ENCODE data around the gene VIPAS39. TPM values are rescaled to one million over a fixed set of nuclear protein-coding genes. Genes with fewer than 3 reads are reported as not detected.
A peak's percentile ranks its signal among the peaks of the same experiment; 100 is the strongest.
"Not testable (repeated sequence)": the region's sequence is repeated elsewhere in the genome, so short reads cannot be mapped to it uniquely, and the experiment has no call there.

Gene VIPAS39
- polyA plus RNA-seq, 1 experiment: 31.3 TPM

DNA sequence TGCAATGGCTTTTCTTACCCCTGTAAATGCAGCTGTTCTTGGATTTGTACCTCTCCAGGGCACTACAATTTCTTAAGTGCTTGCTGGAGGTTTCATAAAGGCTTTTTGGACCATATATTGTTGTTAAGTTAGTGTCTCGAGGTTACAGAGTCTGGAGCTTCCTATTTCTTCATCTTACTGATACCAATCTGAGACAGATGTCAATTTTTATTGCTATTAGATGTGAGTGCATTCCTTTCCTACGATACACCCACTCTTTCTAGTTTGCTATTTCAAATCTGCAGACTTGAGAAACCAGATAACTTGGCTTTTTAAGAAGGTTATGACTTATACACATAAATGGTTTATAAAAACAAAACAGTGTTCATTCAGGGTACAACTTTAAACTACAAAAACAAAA is 36.2 kb downstream of the VIPAS39 start:
- H3K4me3 ChIP-seq (ENCODE audit: low read depth, low read length): no peak overlapping the region
- H3K36me3 ChIP-seq (ENCODE audit: control insufficient read depth, insufficient read depth, low read length): peaks cover 5% of the 10 kb centered on the region
- peak; percentile 21 for DNase-seq (ENCODE audit: low read depth)
- TF ChIP-seq, protein P1, sequence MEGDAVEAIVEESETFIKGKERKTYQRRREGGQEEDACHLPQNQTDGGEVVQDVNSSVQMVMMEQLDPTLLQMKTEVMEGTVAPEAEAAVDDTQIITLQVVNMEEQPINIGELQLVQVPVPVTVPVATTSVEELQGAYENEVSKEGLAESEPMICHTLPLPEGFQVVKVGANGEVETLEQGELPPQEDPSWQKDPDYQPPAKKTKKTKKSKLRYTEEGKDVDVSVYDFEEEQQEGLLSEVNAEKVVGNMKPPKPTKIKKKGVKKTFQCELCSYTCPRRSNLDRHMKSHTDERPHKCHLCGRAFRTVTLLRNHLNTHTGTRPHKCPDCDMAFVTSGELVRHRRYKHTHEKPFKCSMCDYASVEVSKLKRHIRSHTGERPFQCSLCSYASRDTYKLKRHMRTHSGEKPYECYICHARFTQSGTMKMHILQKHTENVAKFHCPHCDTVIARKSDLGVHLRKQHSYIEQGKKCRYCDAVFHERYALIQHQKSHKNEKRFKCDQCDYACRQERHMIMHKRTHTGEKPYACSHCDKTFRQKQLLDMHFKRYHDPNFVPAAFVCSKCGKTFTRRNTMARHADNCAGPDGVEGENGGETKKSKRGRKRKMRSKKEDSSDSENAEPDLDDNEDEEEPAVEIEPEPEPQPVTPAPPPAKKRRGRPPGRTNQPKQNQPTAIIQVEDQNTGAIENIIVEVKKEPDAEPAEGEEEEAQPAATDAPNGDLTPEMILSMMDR (IDR thresholded peaks at IDR 0.05; ENCODE audit: insufficient read depth, low read depth, low read length): no peak
- POLR2A ChIA-PET: no interaction called here
- CTCF ChIA-PET: no interaction called here
- no peaks in the 10 kb centered on the region for H3K27me3 ChIP-seq (ENCODE audit: control insufficient read depth, insufficient read depth, low read length)

GRCh38 chr14:77416836-77417235 is 40.6 kb downstream of the VIPAS39 start:
- Histone ChIP-seq H3K27me3 (ENCODE audit: control insufficient read depth, insufficient read depth, low read length) (no peaks in the 10 kb centered on the region), H3K36me3 (ENCODE audit: control insufficient read depth, insufficient read depth, low read length) (no peaks in the 10 kb centered on the region), H3K4me3 (ENCODE audit: low read depth, low read length) (no peak overlapping the region)
- CTCF ChIA-PET: no interaction called here
- TF ChIP-seq, protein P1 (IDR thresholded peaks at IDR 0.05; ENCODE audit: insufficient read depth, low read depth, low read length): no peak
- DNase-seq (ENCODE audit: low read depth): no peak
- POLR2A ChIA-PET: no interaction called here

DNA sequence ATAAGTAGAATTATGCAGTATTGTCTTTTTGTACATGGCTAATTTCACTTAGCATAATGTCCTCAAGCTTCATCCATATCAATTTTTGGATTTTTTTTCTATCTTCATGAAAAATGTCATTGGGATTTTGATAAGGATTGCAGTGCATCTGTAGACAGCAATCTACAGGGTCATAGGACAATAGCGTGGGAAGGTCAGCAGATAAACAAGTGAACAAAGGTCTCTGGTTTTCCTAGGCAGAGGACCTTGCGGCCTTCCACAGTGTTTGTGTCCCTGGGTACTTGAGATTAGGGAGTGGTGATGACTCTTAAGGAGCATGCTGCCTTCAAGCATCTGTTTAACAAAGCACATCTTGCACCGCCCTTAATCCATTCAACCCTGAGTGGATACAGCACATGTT is 41.3 kb downstream of the VIPAS39 start:
- H3K36me3 ChIP-seq (ENCODE audit: control insufficient read depth, insufficient read depth, low read length); DNase-seq (ENCODE audit: low read depth); H3K27me3 ChIP-seq (ENCODE audit: control insufficient read depth, insufficient read depth, low read length); H3K4me3 ChIP-seq (ENCODE audit: low read depth, low read length); CTCF ChIA-PET: not testable (repeated sequence)
- POLR2A ChIA-PET: interaction anchor here (0.6 kb wide), 1 partner anchor 102 kb away, joined by 10 read pairs; no protein-coding TSS in a partner anchor

DNA sequence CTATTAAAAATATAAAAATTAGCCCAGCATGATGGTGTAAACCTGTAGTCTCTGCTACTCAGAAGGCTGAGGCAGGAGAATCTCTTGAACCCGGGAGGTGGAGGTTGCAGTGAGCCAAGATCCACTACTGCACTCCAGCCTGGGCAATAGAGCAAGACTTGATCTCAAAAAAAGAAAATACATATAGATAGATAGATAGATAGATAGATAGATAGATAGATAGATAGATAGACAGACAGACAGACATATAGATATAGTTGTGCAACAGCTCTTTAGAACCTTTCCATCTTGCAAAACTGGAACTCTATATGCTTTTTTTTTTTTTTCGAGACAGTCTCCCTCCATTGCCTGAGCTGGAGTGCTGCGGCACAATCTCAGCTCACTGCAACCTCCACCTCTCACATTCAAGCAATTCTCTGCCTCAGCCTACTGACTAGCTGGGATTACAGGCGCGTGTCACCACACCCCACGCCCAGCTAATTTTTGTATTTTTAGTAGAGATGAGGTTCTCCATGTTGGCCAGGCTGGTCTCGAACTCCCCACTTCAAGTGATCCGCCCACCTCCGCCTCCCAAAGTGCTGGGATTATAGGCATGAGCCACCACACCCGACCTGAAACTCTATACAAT is 41.9 kb downstream of the VIPAS39 start:
- not testable (repeated sequence) for DNase-seq (ENCODE audit: low read depth); H3K4me3 ChIP-seq (ENCODE audit: low read depth, low read length); H3K27me3 ChIP-seq (ENCODE audit: control insufficient read depth, insufficient read depth, low read length); H3K36me3 ChIP-seq (ENCODE audit: control insufficient read depth, insufficient read depth, low read length)
- ChIA-PET CTCF (interaction anchor here (0.6 kb wide), 1 partner anchor 401 kb away, joined by 3 read pairs; no protein-coding TSS in a partner anchor), POLR2A (interaction anchor here (0.6 kb wide), 1 partner anchor 102 kb away, joined by 10 read pairs; no protein-coding TSS in a partner anchor)

DNA sequence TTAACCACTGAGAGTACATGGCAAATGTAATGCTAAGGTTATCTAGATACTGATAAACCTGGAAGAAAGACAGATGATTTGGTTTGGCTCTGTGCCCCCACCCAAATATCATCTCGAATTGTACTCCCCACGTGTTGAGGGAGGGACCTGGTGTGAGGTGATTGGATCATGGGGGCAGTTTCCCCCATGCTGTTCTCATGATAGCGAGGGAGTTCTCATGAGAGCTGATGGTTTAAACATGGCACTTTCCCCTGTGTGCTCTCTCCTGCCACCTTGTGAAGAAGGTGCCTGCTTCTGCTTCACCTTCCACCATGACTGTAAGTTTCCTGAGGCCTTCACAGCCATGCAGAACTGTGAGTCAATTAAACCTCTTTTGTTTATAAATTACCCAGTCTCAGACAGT is 48.3 kb downstream of the VIPAS39 start:
- CTCF ChIA-PET: interaction anchor here (0.8 kb wide), 1 partner anchor 107 kb away, joined by 4 read pairs; no protein-coding TSS in a partner anchor
- no peaks in the 10 kb centered on the region for H3K36me3 ChIP-seq (ENCODE audit: control insufficient read depth, insufficient read depth, low read length)
- POLR2A ChIA-PET: no interaction called here
- TF ChIP-seq, protein P1 (IDR thresholded peaks at IDR 0.05; ENCODE audit: insufficient read depth, low read depth, low read length): 0 out of 2 replicates have a peak, but pooled peaks have one; percentile 12
- H3K4me3 ChIP-seq (ENCODE audit: low read depth, low read length): no peak overlapping the region
- H3K27me3 ChIP-seq (ENCODE audit: control insufficient read depth, insufficient read depth, low read length): no peaks in the 10 kb centered on the region
- DNase-seq (ENCODE audit: low read depth): no peak

DNA sequence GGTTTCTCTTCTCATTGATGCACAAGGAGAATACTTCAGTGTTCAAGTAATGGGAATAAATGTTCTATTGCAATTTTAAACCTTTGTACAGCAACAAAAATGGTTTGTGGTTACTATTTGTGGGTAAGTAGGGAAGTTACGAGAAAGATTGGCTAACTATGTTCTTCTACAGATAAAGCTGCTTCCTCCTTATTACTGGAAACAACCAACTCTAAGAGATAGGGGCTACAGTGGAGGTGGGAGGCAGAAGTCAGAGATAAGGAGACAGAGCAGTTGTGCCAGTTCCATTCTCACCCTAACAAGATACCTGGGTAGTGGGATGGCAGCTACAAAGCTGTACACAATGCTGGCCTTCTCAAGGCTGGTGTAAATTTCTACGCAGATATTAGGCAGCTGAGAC is 50.2 kb downstream of the VIPAS39 start:
- no peak overlapping the region for H3K4me3 ChIP-seq (ENCODE audit: low read depth, low read length)
- H3K36me3 ChIP-seq (ENCODE audit: control insufficient read depth, insufficient read depth, low read length): no peaks in the 10 kb centered on the region
- DNase-seq (ENCODE audit: low read depth): no peak
- ChIA-PET CTCF (interaction anchor here (1.2 kb wide), 1 partner anchor 255 kb away, joined by 4 read pairs; no protein-coding TSS in a partner anchor), POLR2A (no interaction called here)
- TF ChIP-seq, protein P1 (IDR thresholded peaks at IDR 0.05; ENCODE audit: insufficient read depth, low read depth, low read length): no peak
- H3K27me3 ChIP-seq (ENCODE audit: control insufficient read depth, insufficient read depth, low read length): no peaks in the 10 kb centered on the region
